Gastrocnemius medialis (tissue), 4 donors: ENCODE data around the gene DOCK10.

Experiments used
- CTCF ChIP-seq, 5 experiments: fragments of 450-650 bp in 3 of 5; fragments of 200-600 bp in 2 of 5; sonication (generic) in 2 of 5; IDR thresholded peaks in 4 of 5; conservative IDR thresholded peaks in 1 of 5; 1 replicate in 4 of 5; 2 replicates in 1 of 5; pipeline ENCODE4 v1.5.1; 2016 to 2019; ENCODE audit warnings: antibody characterized with exemption in 5 of 5, mild to moderate bottlenecking in 3 of 5, moderate library complexity in 3 of 5
- POLR2A ChIP-seq, 2 donors: fragments of 450-650 bp; IDR thresholded peaks; one replicate each; pipeline ENCODE4 v1.6.1; 2017; ENCODE audit warnings: antibody characterized with exemption in 2 of 2, mild to moderate bottlenecking in 2 of 2, moderate library complexity in 2 of 2

- TF ChIP-seq CTCF (IDR thresholded peaks at IDR 0.05 in 4 of 5, conservative IDR thresholded peaks at IDR 0.05 in 1 of 5) (no peak), POLR2A (IDR thresholded peaks at IDR 0.05) (no peak)
These were observed 117.0 kb downstream of the DOCK10 start for GRCh38 chr2:224925061-224925809.
